Sigmoid colon (tissue), 7 donors: Measurements from ENCODE around the gene PLEKHH1. TPM values are rescaled to one million over a fixed set of nuclear protein-coding genes. Genes with fewer than 3 reads are reported as not detected.
A peak's percentile ranks its signal among the peaks of the same experiment; 100 is the strongest.

Source experiments
- DNase-seq: peaks from one replicate; pipeline ENCODE4 v3.0.0-alpha.2; 2019
- H3K27ac ChIP-seq, 4 donors: fragments of 200-600 bp; sonication (generic); one replicate each; pipeline ENCODE4 v1.5.1; 2016 to 2019; ENCODE audit warnings: mild to moderate bottlenecking in 1 of 4
- H3K27me3 ChIP-seq, 3 donors: fragments of 200-600 bp; sonication (generic); one replicate each; pipeline ENCODE4 v1.5.1; 2019; ENCODE audit warnings: mild to moderate bottlenecking in 1 of 3
- H3K36me3 ChIP-seq, 4 donors: fragments of 200-600 bp; sonication (generic); one replicate each; pipeline ENCODE4 v1.5.1; 2016 to 2019
- H3K4me1 ChIP-seq, 4 donors: fragments of 200-600 bp; sonication (generic); one replicate each; pipeline ENCODE4 v1.5.1; 2017 to 2019
- H3K4me3 ChIP-seq, 4 donors: fragments of 200-600 bp; sonication (generic); one replicate each; pipeline ENCODE4 v1.5.1; 2017 to 2019; ENCODE audit warnings: mild to moderate bottlenecking in 2 of 4, moderate library complexity in 1 of 4
- H3K9me3 ChIP-seq, 4 donors: fragments of 200-600 bp in 3 of 4; sonication (generic) in 3 of 4; one replicate each; pipeline versions ENCODE4 v1.5.1 to v1.6.1; 2013 to 2019
- CTCF ChIP-seq, 4 experiments: fragments of 450-650 bp in 3 of 4; fragments of 200-600 bp in 1 of 4; IDR thresholded peaks; one replicate each; pipeline ENCODE4 v1.5.1; 2016 to 2019; ENCODE audit warnings: antibody characterized with exemption in 4 of 4, mild to moderate bottlenecking in 3 of 4, moderate library complexity in 2 of 4
- EP300 ChIP-seq, 4 donors: sonication (generic); formaldehyde crosslinking; IDR thresholded peaks; one replicate each; pipeline ENCODE4 v1.6.1; 2017; ENCODE audit warnings: antibody characterized with exemption in 4 of 4
- POLR2A ChIP-seq, 2 donors: fragments of 450-650 bp; IDR thresholded peaks; one replicate each; pipeline ENCODE4 v1.6.1; 2016; ENCODE audit warnings: antibody characterized with exemption in 2 of 2, mild to moderate bottlenecking in 2 of 2, moderate library complexity in 2 of 2
- POLR2AphosphoS5 ChIP-seq, 4 donors: sonication (generic); formaldehyde crosslinking; IDR thresholded peaks; one replicate each; pipeline ENCODE4 v1.6.1; 2017; ENCODE audit warnings: antibody characterized with exemption in 4 of 4
- WGBS, 2 donors: extraction: QIAGEN DNeasy Blood & Tissue Kit; methylation state at CpG; one replicate each; pipeline ENCODE4 v1.1.7; 2013; 5-methylcytosine and 5-hydroxymethylcytosine counted together
- intact Hi-C: fragments of 100-400 bp; cut with DNase I; formaldehyde crosslinking; loops from one replicate; pipeline ENCODE4 v1.15.1; 2023
- polyA plus RNA-seq, 3 donors: library from polyadenylated mRNA; stranded (reverse); fragments of 200-250 nt; gene quantifications; one replicate each; pipeline ENCODE4 v1.2.3, GENCODE V29; 2013
- total RNA-seq, 4 donors: library from RNA; depleted of rRNA; stranded (reverse); fragments of >200 nt; gene quantifications; one replicate each; pipeline ENCODE4 v1.1.0, GENCODE V29; 2016
- donor health status: healthy with polysubstance abuse.
- donor health status: Bipolar disorder and iron deficiency.
- donor health status: healthy.

PLEKHH1 gene
- total and polyA plus RNA-seq, 7 donors, result 2.0 to 25.3 (median 8.0) TPM

GRCh38 chr14:67487332-67487731 is 45.8 kb upstream of the PLEKHH1 start:
- Histone ChIP-seq H3K27me3 (no peaks in the 10 kb centered on the region), H3K4me1 (no peaks in the 10 kb centered on the region), H3K9me3 (no peaks in the 10 kb centered on the region), H3K36me3 (no peaks in the 10 kb centered on the region), H3K27ac (no peak overlapping the region), H3K4me3 (no peak overlapping the region)
- TF ChIP-seq POLR2AphosphoS5 (IDR thresholded peaks at IDR 0.05) (no peak), EP300 (IDR thresholded peaks at IDR 0.05) (no peak), CTCF (IDR thresholded peaks at IDR 0.05) (no peak), POLR2A (IDR thresholded peaks at IDR 0.05) (no peak)
- 90 to 95% methylated on average over 4 of the region's 4 CpGs for WGBS, 2 donors
- intact Hi-C loops, result no loop called here
- DNase-seq, result no peak

- no peak for TF ChIP-seq POLR2A (IDR thresholded peaks at IDR 0.05)
- no peak for TF ChIP-seq POLR2AphosphoS5 (IDR thresholded peaks at IDR 0.05)
- no peak for TF ChIP-seq EP300 (IDR thresholded peaks at IDR 0.05)
- TF ChIP-seq CTCF (IDR thresholded peaks at IDR 0.05), result no peak
- 39 to 71% methylated on average over 13 of the region's 13 CpGs for whole genome bisulfite sequencing, 2 donors
- Histone ChIP-seq H3K27ac (peak within 1 kb of the TSS in 3 of 4 donors; percentile 27 to 48 (median 33)), H3K4me3 (peak within 1 kb of the TSS in 3 of 4 donors; percentile 16 to 35 (median 33)), H3K9me3 (peaks cover 0 to under 1% (median under 1%) of the 10 kb centered on the region in 4 donors), H3K27me3 (no peaks in the 10 kb centered on the region), H3K4me1 (no peaks in the 10 kb centered on the region), H3K36me3 (no peaks in the 10 kb centered on the region)
- no peak for DNase-seq
- intact Hi-C loops, result no loop called here
Measured at GRCh38 chr14:67487937-67488893, 44.9 kb upstream of the PLEKHH1 start, which contains the start of gene TMEM229B. Gene TMEM229B, minus strand, starts transcription at chr14:67488721. Its CDS starts 14,798 bp downstream, at chr14:67473923.

- Histone ChIP-seq H3K36me3 (no peaks in the 10 kb centered on the region), H3K27me3 (no peaks in the 10 kb centered on the region), H3K4me1 (no peaks in the 10 kb centered on the region), H3K9me3 (peaks cover 0 to 6% (median 3%) of the 10 kb centered on the region in 4 donors), H3K4me3 (no peak overlapping the region), H3K27ac (no peak overlapping the region)
- TF ChIP-seq CTCF (IDR thresholded peaks at IDR 0.05) (no peak), POLR2AphosphoS5 (IDR thresholded peaks at IDR 0.05) (no peak), POLR2A (IDR thresholded peaks at IDR 0.05) (no peak), EP300 (IDR thresholded peaks at IDR 0.05) (no peak)
- intact Hi-C loops, result no loop called here
- WGBS, 2 donors, result 82 to 84% methylated on average over 4 of the region's 4 CpGs
- DNase-seq, result no peak
Measured at GRCh38 chr14:67490196-67490595, 42.9 kb upstream of the PLEKHH1 start.

- no peaks in the 10 kb centered on the region for H3K36me3 ChIP-seq
- DNase-seq, result no peak
Measured at GRCh38 chr14:67491285-67491684, 41.8 kb upstream of the PLEKHH1 start.

More at GRCh38 chr14:67491285-67491684, 41.8 kb upstream of the PLEKHH1 start:
- WGBS, 2 donors, result 91 to 98% methylated on average over 3 of the region's 3 CpGs
- Histone ChIP-seq H3K4me1 (no peaks in the 10 kb centered on the region), H3K4me3 (no peak overlapping the region), H3K27me3 (no peaks in the 10 kb centered on the region), H3K9me3 (peaks cover 0 to 6% (median 3%) of the 10 kb centered on the region in 4 donors), H3K27ac (no peak overlapping the region)
- TF ChIP-seq CTCF (IDR thresholded peaks at IDR 0.05), result no peak
- no peak for TF ChIP-seq POLR2AphosphoS5 (IDR thresholded peaks at IDR 0.05)
- TF ChIP-seq EP300 (IDR thresholded peaks at IDR 0.05), result no peak
- no peak for TF ChIP-seq POLR2A (IDR thresholded peaks at IDR 0.05)
- intact Hi-C loops, result no loop called here
